Stimulated activated CD8-positive, alpha-beta memory T cell treated with anti-CD3 and anti-CD28 coated beads, Interleukin-7, amount 100 ng/mL, for 24 hours (primary cell): Measurements from ENCODE around the gene FHL1.

Experiments
- DNase-seq: peaks from one replicate; pipeline ENCODE4 v3.0.0-alpha.2; 2020; ENCODE audit warnings: low read depth

The FHL1 gene

GRCh38 chrX:136251041-136251991 is 104.0 kb downstream of the FHL1 start, which contains the start of gene MAP7D3:
Gene MAP7D3, minus strand, starts transcription at chrX:136251400. Its CDS starts 42 bp downstream, at chrX:136251358.
- peak; percentile 22 for DNase-seq

GRCh38 chrX:136255541-136255940 is 108.2 kb downstream of the FHL1 start:
- DNase-seq = no peak

DNA sequence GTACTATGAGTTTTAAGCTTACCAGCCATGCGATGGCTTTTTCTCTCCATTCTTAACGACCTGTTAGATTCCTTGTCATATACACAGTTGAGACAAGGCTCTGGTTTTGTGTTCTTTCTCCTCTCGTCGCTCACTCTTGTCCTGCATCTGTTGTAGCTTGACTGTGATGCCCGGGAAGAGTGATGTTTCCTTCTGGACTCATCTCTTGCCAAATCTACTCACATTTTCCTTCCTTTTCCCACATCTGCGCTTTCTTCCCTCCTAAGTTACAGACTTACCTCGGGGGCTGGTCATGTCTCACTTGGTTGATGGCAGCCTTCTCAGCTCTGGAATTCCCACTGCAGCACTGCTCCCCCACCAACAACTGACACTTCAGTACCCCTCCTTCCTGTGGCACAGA is 108.7 kb downstream of the FHL1 start:
- no peak for DNase-seq

DNA sequence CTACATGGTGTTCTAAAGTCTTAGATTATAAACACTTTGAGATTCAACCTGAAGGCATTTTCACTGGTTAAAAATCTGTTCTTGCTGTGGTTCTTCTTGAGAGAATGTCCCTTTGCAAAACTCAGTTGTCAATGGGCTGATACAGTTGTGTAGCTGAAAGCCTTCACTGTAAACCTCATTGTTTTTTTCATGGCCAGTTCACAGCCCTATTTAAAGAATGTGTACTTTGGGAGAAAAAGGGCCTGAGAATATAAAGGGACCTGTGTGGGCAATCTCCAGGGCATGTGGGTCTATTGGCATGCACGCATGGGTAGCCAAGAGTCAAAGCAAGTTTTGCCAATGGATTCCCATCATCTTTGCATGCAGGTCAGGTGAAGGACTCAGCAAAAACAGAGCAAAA is 111.6 kb downstream of the FHL1 start:
- DNase-seq = no peak

GRCh38 chrX:136259543-136259942 is 112.2 kb downstream of the FHL1 start:
- no peak for DNase-seq

- no peak for DNase-seq
Measured at GRCh38 chrX:136260776-136261175, 113.4 kb downstream of the FHL1 start.
